Superior temporal gyrus (tissue), 1 donor: ENCODE results near the gene TMEM59.
"Not testable (repeated sequence)": the region's sequence is repeated elsewhere in the genome, so short reads cannot be mapped to it uniquely, and the experiment has no call there.

ENCODE experiments used
- DNase-seq: peaks from one replicate; pipeline ENCODE4 v3.0.0-alpha.2; 2016; ENCODE audit errors: extremely low spot score

The TMEM59 gene

GRCh38 chr1:54053745-54054437 lies 887 bp upstream of the TMEM59 start:
- DNase-seq, result peak; percentile 30

GRCh38 chr1:54052431-54052933 lies 522 bp downstream of the TMEM59 start:
- peak; percentile 65 for DNase-seq

- DNase-seq, result peak; percentile 57
Measured at GRCh38 chr1:54051933-54052430, 1.0 kb downstream of the TMEM59 start.

- DNase-seq, result not testable (repeated sequence)
Measured at GRCh38 chr1:54050435-54050834, 2.6 kb downstream of the TMEM59 start.

GRCh38 chr1:54047384-54048305 lies 5.4 kb downstream of the TMEM59 start:
- DNase-seq, result no peak

- DNase-seq, result peak; percentile 47
Measured at GRCh38 chr1:54046671-54047383, 6.2 kb downstream of the TMEM59 start.

- DNase-seq, result peak; percentile 77
Measured at GRCh38 chr1:54045496-54045895, 7.5 kb downstream of the TMEM59 start.

GRCh38 chr1:54041806-54042205 lies 11.2 kb downstream of the TMEM59 start:
- DNase-seq, result no peak

- no peak for DNase-seq
Measured at GRCh38 chr1:54037476-54037875, 15.5 kb downstream of the TMEM59 start.

- DNase-seq, result peak; percentile 76
Measured at GRCh38 chr1:54028306-54029251, 24.4 kb downstream of the TMEM59 start.

- DNase-seq, result no peak
Measured at GRCh38 chr1:54027848-54028247, 25.2 kb downstream of the TMEM59 start.

- not testable (repeated sequence) for DNase-seq
Measured at GRCh38 chr1:54024811-54025210, 28.2 kb downstream of the TMEM59 start.

GRCh38 chr1:54024358-54024757 lies 28.6 kb downstream of the TMEM59 start:
- DNase-seq, result no peak

GRCh38 chr1:54019562-54020176 lies 33.3 kb downstream of the TMEM59 start:
- DNase-seq, result not testable (repeated sequence)

GRCh38 chr1:54018635-54019034 lies 34.4 kb downstream of the TMEM59 start:
- no peak for DNase-seq

GRCh38 chr1:54017979-54018378 lies 35.0 kb downstream of the TMEM59 start, which contains the start of gene LDLRAD1:
Gene LDLRAD1, minus strand, starts transcription at chr1:54018186. Its CDS starts 74 bp downstream, at chr1:54018112.
- DNase-seq, result no peak

- no peak for DNase-seq
Measured at GRCh38 chr1:54016343-54017282, 36.4 kb downstream of the TMEM59 start.

GRCh38 chr1:54014009-54014629 lies 38.9 kb downstream of the TMEM59 start:
- DNase-seq, result no peak
